Measurements from ENCODE around the gene PLCB2.

Gene PLCB2

GRCh38 chr15:40301467-40302179, 6.1 kb downstream of the PLCB2 start:
- no peak for DNase-seq

DNA sequence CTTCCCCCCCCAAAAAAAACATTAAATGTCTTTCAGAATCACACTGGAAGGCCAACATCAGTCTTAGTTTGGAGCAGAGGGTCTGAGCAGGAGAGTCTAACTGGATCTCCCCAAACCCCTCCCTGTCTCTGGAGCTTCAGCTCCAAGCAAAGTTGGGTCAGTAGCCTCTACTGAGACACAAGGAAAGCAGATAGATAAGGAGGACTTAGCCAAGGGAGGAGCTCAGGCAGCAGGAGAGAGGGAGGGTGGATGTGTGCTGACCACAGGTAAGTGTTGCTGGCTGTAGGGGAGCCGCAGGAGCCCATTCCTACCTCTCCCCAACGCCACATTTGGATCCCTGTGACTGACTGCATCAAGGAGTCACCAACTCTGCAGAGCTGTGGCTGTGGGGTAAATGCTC, 7.0 kb downstream of the PLCB2 start:
- DNase-seq, result no peak

GRCh38 chr15:40300367-40300766, 7.4 kb downstream of the PLCB2 start:
- no peak for DNase-seq

GRCh38 chr15:40298216-40298935, 9.4 kb downstream of the PLCB2 start:
- no peak for DNase-seq

GRCh38 chr15:40297356-40297755, 10.4 kb downstream of the PLCB2 start:
- no peak for DNase-seq

GRCh38 chr15:40296561-40297230, 11.0 kb downstream of the PLCB2 start:
- no peak for DNase-seq

DNA sequence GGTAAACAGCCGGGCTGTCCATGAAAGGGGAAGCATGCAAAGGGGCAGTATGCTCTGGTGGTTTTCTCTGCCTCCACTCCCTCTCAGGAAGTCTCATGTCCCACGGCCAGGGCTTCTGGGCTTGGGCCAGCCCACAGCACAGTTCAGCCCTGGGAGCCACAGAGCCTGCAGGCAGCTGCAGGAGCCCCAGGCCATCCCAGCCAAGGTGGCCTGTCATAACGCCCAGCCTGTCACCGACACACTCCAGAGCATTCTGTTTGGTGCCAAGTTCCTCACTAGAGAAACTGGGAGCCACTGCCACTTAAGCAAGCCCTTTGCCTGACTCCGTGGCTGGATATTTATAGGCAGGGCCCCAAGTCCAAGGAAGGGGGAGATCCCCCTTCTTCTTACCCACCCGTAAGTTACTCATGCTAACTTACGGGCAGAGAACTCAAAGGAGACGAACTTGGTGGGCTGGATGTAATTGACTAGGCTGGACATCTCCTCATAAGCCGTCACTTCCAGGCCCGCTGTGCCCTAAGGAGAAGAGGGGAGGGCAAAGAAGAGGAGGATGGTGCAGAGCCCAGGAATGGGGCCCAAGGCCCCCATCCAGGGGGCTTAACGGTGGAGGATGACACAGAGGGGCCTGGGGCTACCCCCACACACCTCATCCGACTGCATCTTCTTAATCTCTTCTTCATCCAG, 11.7 kb downstream of the PLCB2 start:
- DNase-seq, result no peak

DNA sequence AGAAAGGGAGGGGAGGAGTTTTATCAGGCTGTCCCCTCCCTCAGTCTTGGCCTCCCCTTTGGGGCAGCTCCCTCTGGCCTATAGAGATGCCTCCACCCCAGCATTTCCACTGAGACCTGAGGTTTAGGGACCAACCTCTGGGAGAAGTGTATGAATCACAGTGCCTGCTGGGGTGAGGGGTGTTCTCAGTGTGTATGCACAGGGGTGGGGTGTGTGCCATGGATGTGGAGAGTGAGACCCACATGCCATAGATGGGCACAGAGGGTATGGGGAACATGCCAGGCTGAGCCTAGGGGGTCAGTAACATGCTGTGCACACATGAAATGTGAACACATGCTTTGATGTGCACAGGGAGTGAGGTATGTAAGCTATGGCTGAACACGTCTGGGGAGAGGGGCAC, 12.4 kb downstream of the PLCB2 start:
- DNase-seq, result no peak

GRCh38 chr15:40293905-40294895, 13.5 kb downstream of the PLCB2 start:
- DNase-seq, result no peak

- no peak for DNase-seq
Measured at GRCh38 chr15:40293006-40293405, 14.7 kb downstream of the PLCB2 start.

GRCh38 chr15:40292246-40292645, 15.5 kb downstream of the PLCB2 start:
- DNase-seq, result no peak

DNA sequence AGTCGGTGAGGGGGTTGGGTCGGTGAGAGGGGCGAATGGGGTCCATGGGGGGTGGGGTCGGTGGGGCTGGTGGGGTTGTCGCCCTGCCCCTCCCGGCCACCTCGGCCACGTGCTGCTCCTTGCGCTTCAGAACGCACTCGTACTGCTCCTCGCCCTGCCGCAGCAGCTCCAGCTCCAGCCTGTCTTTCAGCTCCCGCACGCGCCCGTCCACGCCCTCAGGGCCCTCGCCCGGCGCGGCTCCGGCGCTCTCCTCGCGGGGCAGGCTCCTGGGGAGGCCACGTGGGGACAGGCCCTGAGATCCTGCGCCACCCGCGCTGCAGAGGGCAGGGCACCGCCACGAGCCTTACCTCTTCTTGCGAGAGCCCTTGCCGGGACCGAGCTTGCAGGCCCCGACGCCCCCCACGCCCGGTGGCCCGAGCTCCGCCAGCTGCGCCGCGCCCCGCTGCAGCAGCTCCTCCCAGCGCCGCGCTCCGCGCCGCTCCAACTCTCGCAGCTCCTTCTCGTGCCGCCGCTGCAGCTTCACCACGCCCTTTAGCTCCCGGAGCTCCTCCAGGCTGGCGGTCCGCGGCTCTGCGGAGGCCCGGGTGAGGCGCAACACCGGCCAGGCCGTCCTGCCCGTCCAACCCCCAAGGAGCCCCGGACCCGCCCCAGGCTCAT, 16.7 kb downstream of the PLCB2 start:
- no peak for DNase-seq

DNA sequence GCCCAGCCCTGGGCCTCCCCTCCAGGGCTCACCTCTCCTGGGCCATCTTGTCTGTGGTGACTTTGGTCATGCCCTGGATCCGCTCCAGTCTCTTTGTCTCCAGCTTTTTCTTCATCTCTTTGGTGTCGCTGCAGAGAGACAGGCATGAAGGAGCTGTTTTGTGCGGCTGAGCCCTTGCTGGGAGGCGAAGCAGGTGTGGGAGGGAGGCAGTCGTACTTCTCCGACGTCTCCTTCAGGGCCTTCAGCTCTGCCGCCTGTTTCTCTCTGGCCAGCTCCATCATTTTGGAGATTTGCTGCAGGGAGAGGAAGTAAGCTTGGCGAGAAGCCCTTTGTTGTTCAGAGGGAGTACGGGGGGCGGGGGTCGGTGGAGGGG, 17.2 kb downstream of the PLCB2 start:
- DNase-seq, result no peak

- DNase-seq, result peak; percentile 21
Measured at GRCh38 chr15:40289140-40289775, 18.5 kb downstream of the PLCB2 start.

DNA sequence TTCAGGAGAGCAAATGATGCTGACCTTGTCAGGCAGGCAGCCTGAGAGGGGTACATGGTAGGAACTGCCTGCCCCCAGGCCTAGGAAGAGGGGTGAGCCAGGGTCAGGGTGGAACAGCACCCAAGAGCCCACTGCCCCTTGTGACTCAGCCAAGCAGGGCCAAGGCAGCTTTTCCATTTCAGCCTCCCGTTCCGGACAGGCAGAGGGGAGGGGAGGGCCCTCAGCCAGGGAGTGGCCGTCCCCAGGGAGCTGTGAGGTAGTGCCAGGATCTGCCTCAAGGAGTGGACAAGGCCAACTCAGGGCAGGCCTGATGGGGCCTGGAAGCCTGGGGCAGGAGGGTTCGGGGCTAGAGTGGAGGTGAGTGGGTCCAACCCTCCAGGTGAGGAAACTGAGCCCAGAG, 19.8 kb downstream of the PLCB2 start:
- no peak for DNase-seq

GRCh38 chr15:40287505-40287904, 20.2 kb downstream of the PLCB2 start:
- no peak for DNase-seq

- DNase-seq, result no peak
Measured at GRCh38 chr15:40286794-40287193, 20.9 kb downstream of the PLCB2 start.

GRCh38 chr15:40286061-40286532, 21.6 kb downstream of the PLCB2 start:
- DNase-seq, result no peak

GRCh38 chr15:40285554-40286011, 22.2 kb downstream of the PLCB2 start:
- DNase-seq, result no peak

- no peak for DNase-seq
Measured at GRCh38 chr15:40285151-40285550, 22.6 kb downstream of the PLCB2 start.

Data from NCI-H1092 treated with DMSO at 0.1 percent for 48 hours (cell line).